HG02678 (cell line): ENCODE data around the gene CHDH.

ENCODE experiments used
- ATAC-seq: cut with Tn5 transposase; IDR thresholded peaks from one replicate; pipeline ENCODE4 v1.9.1; 2021; ENCODE audit warnings: mild to moderate bottlenecking, moderate library complexity; ENCODE audit not compliant: unreplicated experiment

Gene CHDH

DNA sequence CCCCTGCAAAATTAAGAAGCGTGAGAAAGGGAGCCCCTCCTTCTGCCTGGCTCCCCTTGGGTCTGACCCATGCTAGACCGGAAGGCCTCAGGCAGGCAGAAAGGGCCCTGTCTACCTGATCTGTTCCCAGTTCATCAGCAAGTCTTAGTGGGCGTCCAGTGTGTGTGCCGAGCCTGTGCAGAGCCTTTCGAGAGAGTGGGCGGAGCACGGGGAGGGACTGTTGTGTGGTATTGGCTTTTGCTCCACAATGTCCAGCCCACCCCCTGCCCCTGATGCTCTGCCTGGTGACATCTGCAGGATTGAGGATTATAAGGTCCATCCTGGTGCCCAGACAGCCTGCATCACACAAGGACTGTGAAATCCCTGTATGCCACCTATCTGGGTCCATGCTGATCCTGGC, 82.9 kb downstream of the CHDH start:
- no peak for ATAC-seq
